Measurements from ENCODE around the gene POU2AF1.

POU2AF1 gene

GRCh38 chr11:111388420-111388819, 9.3 kb upstream of the POU2AF1 start:
- DNase-seq: no peak
- POLR2A ChIA-PET: no interaction called here

GRCh38 chr11:111387363-111387762, 8.3 kb upstream of the POU2AF1 start:
- Histone ChIP-seq H3K4me3 (ENCODE audit: control insufficient read depth in 1 of 7, extremely low read depth in 1 of 7, insufficient read depth in 4 of 7, low read depth in 2 of 7, low read length in 6 of 7) (no peak overlapping the region), H3K4me1 (ENCODE audit: control extremely low read depth in 1 of 4, control insufficient read depth in 4 of 4, insufficient read depth in 4 of 4, low read length in 3 of 4) (peaks cover 0 to 20% (median 12%) of the 10 kb centered on the region in 4 experiments), H3K36me3 (ENCODE audit: control insufficient read depth in 4 of 4, insufficient read depth in 4 of 4, low read length in 3 of 4) (no peaks in the 10 kb centered on the region), H3K27ac (ENCODE audit: insufficient read depth in 1 of 2, low read depth in 1 of 2, low read length in 2 of 2, poor library complexity in 1 of 2, severe bottlenecking in 2 of 2) (no peak overlapping the region), H3K27me3 (replicated peaks in 2 of 5; ENCODE audit: control insufficient read depth in 4 of 5, insufficient read depth in 5 of 5, low read length in 4 of 5) (no peaks in the 10 kb centered on the region), H3K9me3 (ENCODE audit: control extremely low read depth in 1 of 5, control insufficient read depth in 4 of 5, insufficient read depth in 2 of 5, low read depth in 1 of 5, low read length in 4 of 5) (no peaks in the 10 kb centered on the region)
- WGBS (ENCODE audit: insufficient coverage): 25% methylated on average over 2 of the region's 2 CpGs
- ChIA-PET POLR2A (no interaction called here), CTCF (interaction anchor here (1.4 kb wide), 1 partner anchor 59 kb away, joined by 3 read pairs; no protein-coding TSS in a partner anchor)
- DNase-seq: peak in 2 of 3 donors; percentile 61 to 62

More at GRCh38 chr11:111388420-111388819, 9.3 kb upstream of the POU2AF1 start:
- no peaks in the 10 kb centered on the region for H3K9me3 ChIP-seq (ENCODE audit: control extremely low read depth in 1 of 5, control insufficient read depth in 4 of 5, insufficient read depth in 2 of 5, low read depth in 1 of 5, low read length in 4 of 5)
- peaks cover 0 to 20% (median 12%) of the 10 kb centered on the region in 4 experiments for H3K4me1 ChIP-seq (ENCODE audit: control extremely low read depth in 1 of 4, control insufficient read depth in 4 of 4, insufficient read depth in 4 of 4, low read length in 3 of 4)
- no peaks in the 10 kb centered on the region for H3K27me3 ChIP-seq (replicated peaks in 2 of 5; ENCODE audit: control insufficient read depth in 4 of 5, insufficient read depth in 5 of 5, low read length in 4 of 5)
- CTCF ChIA-PET: interaction anchor here (1.4 to 2.2 kb wide), 2 partner anchors 11 to 58 kb away, joined by 3 to 6 read pairs; no protein-coding TSS in a partner anchor
- H3K27ac ChIP-seq (ENCODE audit: insufficient read depth in 1 of 2, low read depth in 1 of 2, low read length in 2 of 2, poor library complexity in 1 of 2, severe bottlenecking in 2 of 2): no peak overlapping the region
- peak overlapping the region in 1 of 7 experiments; percentile 6 for H3K4me3 ChIP-seq (ENCODE audit: control insufficient read depth in 1 of 7, extremely low read depth in 1 of 7, insufficient read depth in 4 of 7, low read depth in 2 of 7, low read length in 6 of 7)
- no peaks in the 10 kb centered on the region for H3K36me3 ChIP-seq (ENCODE audit: control insufficient read depth in 4 of 4, insufficient read depth in 4 of 4, low read length in 3 of 4)
- WGBS (ENCODE audit: insufficient coverage): 95% methylated on average over 3 of the region's 4 CpGs

DNA sequence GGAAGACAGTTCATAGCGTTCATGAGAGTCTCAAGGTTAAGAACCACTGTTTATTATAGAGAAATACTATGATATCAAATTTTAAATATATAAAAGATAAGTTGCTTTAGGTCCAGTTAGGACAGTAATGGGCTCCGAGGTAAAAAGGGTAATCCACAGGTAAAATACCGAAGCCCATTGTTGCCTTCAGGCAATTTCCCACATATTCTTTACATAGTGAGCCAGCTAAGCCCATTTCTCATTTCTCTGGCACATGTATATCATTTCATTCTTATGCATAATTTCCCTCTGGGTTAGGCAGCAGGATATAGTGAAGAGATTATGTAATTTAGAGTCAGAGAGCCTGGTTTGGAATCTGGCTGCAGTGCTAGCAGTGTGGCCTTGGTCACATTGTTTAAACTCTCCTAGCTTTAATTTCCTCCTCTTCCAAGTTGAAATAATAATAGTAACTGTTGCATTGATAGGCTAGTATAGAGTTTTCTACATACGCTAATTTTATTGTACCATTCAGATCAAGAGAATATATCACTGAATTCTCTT, 7.6 kb upstream of the POU2AF1 start:
- DNase-seq: no peak
- Histone ChIP-seq H3K27me3 (replicated peaks in 2 of 5; ENCODE audit: control insufficient read depth in 4 of 5, insufficient read depth in 5 of 5, low read length in 4 of 5) (no peaks in the 10 kb centered on the region), H3K27ac (ENCODE audit: insufficient read depth in 1 of 2, low read depth in 1 of 2, low read length in 2 of 2, poor library complexity in 1 of 2, severe bottlenecking in 2 of 2) (no peak overlapping the region), H3K36me3 (ENCODE audit: control insufficient read depth in 4 of 4, insufficient read depth in 4 of 4, low read length in 3 of 4) (no peaks in the 10 kb centered on the region), H3K4me1 (ENCODE audit: control extremely low read depth in 1 of 4, control insufficient read depth in 4 of 4, insufficient read depth in 4 of 4, low read length in 3 of 4) (peaks cover 0 to 20% (median 12%) of the 10 kb centered on the region in 4 experiments), H3K4me3 (ENCODE audit: control insufficient read depth in 1 of 7, extremely low read depth in 1 of 7, insufficient read depth in 4 of 7, low read depth in 2 of 7, low read length in 6 of 7) (no peak overlapping the region), H3K9me3 (ENCODE audit: control extremely low read depth in 1 of 5, control insufficient read depth in 4 of 5, insufficient read depth in 2 of 5, low read depth in 1 of 5, low read length in 4 of 5) (no peaks in the 10 kb centered on the region)
- ChIA-PET POLR2A (no interaction called here), CTCF (no interaction called here)
- 100% methylated on average over 2 of the region's 4 CpGs for WGBS (ENCODE audit: insufficient coverage)

DNA sequence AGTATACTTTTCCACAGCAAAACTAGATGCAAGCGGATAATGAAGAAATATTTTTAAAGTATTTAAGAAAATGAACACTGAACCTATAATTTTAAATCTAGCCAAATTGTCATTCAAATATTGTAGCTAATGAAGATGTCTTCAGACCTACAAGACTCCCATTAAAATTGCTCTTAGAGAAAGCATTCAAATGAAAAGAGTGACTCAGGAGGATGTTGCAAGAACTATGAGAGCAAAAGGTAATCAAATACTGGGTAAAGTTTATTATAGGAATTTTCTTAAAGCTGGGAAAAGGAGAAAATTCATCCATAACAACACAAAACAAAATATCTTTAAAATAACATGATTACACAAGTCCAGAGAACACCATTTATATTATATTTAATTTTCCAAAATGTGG, 5.4 kb upstream of the POU2AF1 start:
- ChIA-PET CTCF (no interaction called here), POLR2A (no interaction called here)
- H3K27me3 ChIP-seq (replicated peaks in 2 of 5; ENCODE audit: control insufficient read depth in 4 of 5, insufficient read depth in 5 of 5, low read length in 4 of 5): peaks cover 0 to 2% (median 0%) of the 10 kb centered on the region in 5 experiments
- H3K36me3 ChIP-seq (ENCODE audit: control insufficient read depth in 4 of 4, insufficient read depth in 4 of 4, low read length in 3 of 4): no peaks in the 10 kb centered on the region
- no peak for DNase-seq
- H3K27ac ChIP-seq (ENCODE audit: insufficient read depth in 1 of 2, low read depth in 1 of 2, low read length in 2 of 2, poor library complexity in 1 of 2, severe bottlenecking in 2 of 2): no peak overlapping the region
- no peak overlapping the region for H3K4me3 ChIP-seq (ENCODE audit: control insufficient read depth in 1 of 7, extremely low read depth in 1 of 7, insufficient read depth in 4 of 7, low read depth in 2 of 7, low read length in 6 of 7)
- peaks cover 0 to 20% (median 14%) of the 10 kb centered on the region in 4 experiments for H3K4me1 ChIP-seq (ENCODE audit: control extremely low read depth in 1 of 4, control insufficient read depth in 4 of 4, insufficient read depth in 4 of 4, low read length in 3 of 4)
- no CpG with 5 or more reads among the region's 1 CpG for WGBS (ENCODE audit: insufficient coverage)
- H3K9me3 ChIP-seq (ENCODE audit: control extremely low read depth in 1 of 5, control insufficient read depth in 4 of 5, insufficient read depth in 2 of 5, low read depth in 1 of 5, low read length in 4 of 5): no peaks in the 10 kb centered on the region

GRCh38 chr11:111382451-111382850, 3.4 kb upstream of the POU2AF1 start:
- no CpG with 5 or more reads among the region's 2 CpGs for WGBS (ENCODE audit: insufficient coverage)
- H3K4me3 ChIP-seq (ENCODE audit: control insufficient read depth in 1 of 7, extremely low read depth in 1 of 7, insufficient read depth in 4 of 7, low read depth in 2 of 7, low read length in 6 of 7): no peak overlapping the region
- CTCF ChIA-PET: no interaction called here
- DNase-seq: no peak
- H3K36me3 ChIP-seq (ENCODE audit: control insufficient read depth in 4 of 4, insufficient read depth in 4 of 4, low read length in 3 of 4): no peaks in the 10 kb centered on the region
- peaks cover 0 to 5% (median 0%) of the 10 kb centered on the region in 5 experiments for H3K27me3 ChIP-seq (replicated peaks in 2 of 5; ENCODE audit: control insufficient read depth in 4 of 5, insufficient read depth in 5 of 5, low read length in 4 of 5)
- no peak overlapping the region for H3K27ac ChIP-seq (ENCODE audit: insufficient read depth in 1 of 2, low read depth in 1 of 2, low read length in 2 of 2, poor library complexity in 1 of 2, severe bottlenecking in 2 of 2)
- H3K9me3 ChIP-seq (ENCODE audit: control extremely low read depth in 1 of 5, control insufficient read depth in 4 of 5, insufficient read depth in 2 of 5, low read depth in 1 of 5, low read length in 4 of 5): no peaks in the 10 kb centered on the region
- POLR2A ChIA-PET: no interaction called here
- H3K4me1 ChIP-seq (ENCODE audit: control extremely low read depth in 1 of 4, control insufficient read depth in 4 of 4, insufficient read depth in 4 of 4, low read length in 3 of 4): peaks cover 0 to 13% (median 6%) of the 10 kb centered on the region in 4 experiments

GRCh38 chr11:111379602-111380136, 594 bp upstream of the POU2AF1 start:
- no peak overlapping the region for H3K27ac ChIP-seq (ENCODE audit: insufficient read depth in 1 of 2, low read depth in 1 of 2, low read length in 2 of 2, poor library complexity in 1 of 2, severe bottlenecking in 2 of 2)
- peak overlapping the region in 1 of 7 experiments; percentile 30 for H3K4me3 ChIP-seq (ENCODE audit: control insufficient read depth in 1 of 7, extremely low read depth in 1 of 7, insufficient read depth in 4 of 7, low read depth in 2 of 7, low read length in 6 of 7)
- CTCF ChIA-PET: no interaction called here
- DNase-seq: peak in 2 of 3 donors; percentile 52 to 55
- POLR2A ChIA-PET: no interaction called here
- peaks cover 0 to 5% (median 0%) of the 10 kb centered on the region in 5 experiments for H3K27me3 ChIP-seq (replicated peaks in 2 of 5; ENCODE audit: control insufficient read depth in 4 of 5, insufficient read depth in 5 of 5, low read length in 4 of 5)
- no peaks in the 10 kb centered on the region for H3K36me3 ChIP-seq (ENCODE audit: control insufficient read depth in 4 of 4, insufficient read depth in 4 of 4, low read length in 3 of 4)
- 80% methylated on average over 13 of the region's 14 CpGs for WGBS (ENCODE audit: insufficient coverage)
- H3K9me3 ChIP-seq (ENCODE audit: control extremely low read depth in 1 of 5, control insufficient read depth in 4 of 5, insufficient read depth in 2 of 5, low read depth in 1 of 5, low read length in 4 of 5): no peaks in the 10 kb centered on the region
- peaks cover 0 to 13% (median 3%) of the 10 kb centered on the region in 4 experiments for H3K4me1 ChIP-seq (ENCODE audit: control extremely low read depth in 1 of 4, control insufficient read depth in 4 of 4, insufficient read depth in 4 of 4, low read length in 3 of 4)

DNA sequence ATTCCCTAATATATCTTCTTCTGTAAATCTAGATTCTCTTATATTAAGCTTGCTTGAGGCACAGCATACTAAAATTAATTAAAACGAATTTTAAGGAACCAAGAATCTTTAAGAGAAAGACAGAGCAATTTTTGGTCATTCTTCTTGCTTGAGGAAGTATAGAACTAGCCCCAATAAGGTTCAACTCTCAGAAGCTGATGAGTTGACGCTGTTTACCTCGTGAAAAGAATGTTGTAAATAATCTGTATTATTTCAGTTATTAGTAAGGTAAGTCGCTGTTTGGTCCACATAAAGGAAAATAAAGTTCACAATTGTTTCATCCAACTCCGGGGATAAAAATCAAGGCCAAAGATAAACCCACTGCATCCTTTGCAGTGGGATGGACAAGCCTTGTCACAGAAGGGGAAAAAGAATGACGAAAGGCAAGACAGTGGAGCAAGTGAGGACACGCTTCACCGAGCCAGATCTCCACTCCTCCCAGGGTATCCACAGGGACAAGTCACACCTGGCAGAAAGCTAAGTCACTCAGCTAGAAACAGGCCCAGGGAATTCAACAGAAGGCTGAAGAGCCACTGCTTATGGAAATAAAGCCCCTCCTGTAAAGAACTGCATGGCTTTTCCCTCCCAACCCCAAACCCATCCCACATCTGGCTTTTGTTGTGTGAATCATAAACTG, 752 bp downstream of the POU2AF1 start:
- Histone ChIP-seq H3K27ac (ENCODE audit: insufficient read depth in 1 of 2, low read depth in 1 of 2, low read length in 2 of 2, poor library complexity in 1 of 2, severe bottlenecking in 2 of 2) (no peak overlapping the region), H3K27me3 (replicated peaks in 2 of 5; ENCODE audit: control insufficient read depth in 4 of 5, insufficient read depth in 5 of 5, low read length in 4 of 5) (peaks cover 0 to 5% (median 0%) of the 10 kb centered on the region in 5 experiments), H3K4me3 (ENCODE audit: control insufficient read depth in 1 of 7, extremely low read depth in 1 of 7, insufficient read depth in 4 of 7, low read depth in 2 of 7, low read length in 6 of 7) (peak overlapping the region in 2 of 7 experiments; percentile 3 to 8), H3K4me1 (ENCODE audit: control extremely low read depth in 1 of 4, control insufficient read depth in 4 of 4, insufficient read depth in 4 of 4, low read length in 3 of 4) (peaks cover 0 to 13% (median 3%) of the 10 kb centered on the region in 4 experiments), H3K9me3 (ENCODE audit: control extremely low read depth in 1 of 5, control insufficient read depth in 4 of 5, insufficient read depth in 2 of 5, low read depth in 1 of 5, low read length in 4 of 5) (no peaks in the 10 kb centered on the region), H3K36me3 (ENCODE audit: control insufficient read depth in 4 of 4, insufficient read depth in 4 of 4, low read length in 3 of 4) (no peaks in the 10 kb centered on the region)
- no peak for DNase-seq
- ChIA-PET CTCF (interaction anchor here (1.2 to 1.6 kb wide), 3 partner anchors 12 to 50 kb away, joined by 3 to 5 read pairs (median 4); no protein-coding TSS in a partner anchor), POLR2A (no interaction called here)
- WGBS (ENCODE audit: insufficient coverage): 67% methylated on average over 3 of the region's 8 CpGs
